CD4-positive, alpha-beta T cell treated with Interleukin-6 for 4 hours (primary cell): Measurements from ENCODE around the gene GPNMB.

Experiments used
- DNase-seq: peaks from one replicate; pipeline ENCODE4 v3.0.0-alpha.2; 2020; ENCODE audit warnings: mixed read lengths

GPNMB gene

DNA sequence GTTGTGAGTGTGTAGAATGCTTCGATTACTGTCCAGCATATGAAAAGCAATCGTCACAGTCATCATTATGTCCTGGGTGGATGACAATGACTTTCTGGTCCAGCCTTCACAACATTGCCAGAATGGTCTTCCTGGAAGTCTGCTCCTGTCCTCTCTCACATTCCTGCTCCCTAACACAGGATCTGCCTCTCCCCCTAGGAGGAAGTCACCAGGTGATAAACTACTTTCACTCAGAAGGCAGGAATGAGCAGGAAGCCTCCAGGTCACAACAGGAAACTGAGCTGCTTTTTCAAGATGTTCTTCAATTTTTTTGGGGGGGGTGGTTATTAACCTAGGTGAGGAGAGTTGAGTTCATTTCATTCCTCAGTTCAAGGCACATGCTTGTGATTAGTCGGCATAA is 13.6 kb upstream of the GPNMB start:
- DNase-seq: no peak

GRCh38 chr7:23234569-23235296 is 11.8 kb upstream of the GPNMB start:
- no peak for DNase-seq

- DNase-seq: no peak
Observed at GRCh38 chr7:23235813-23236221, 10.8 kb upstream of the GPNMB start.

- no peak for DNase-seq
Observed at GRCh38 chr7:23237000-23237399, 9.6 kb upstream of the GPNMB start.

GRCh38 chr7:23238983-23239652 is 7.5 kb upstream of the GPNMB start:
- no peak for DNase-seq

DNA sequence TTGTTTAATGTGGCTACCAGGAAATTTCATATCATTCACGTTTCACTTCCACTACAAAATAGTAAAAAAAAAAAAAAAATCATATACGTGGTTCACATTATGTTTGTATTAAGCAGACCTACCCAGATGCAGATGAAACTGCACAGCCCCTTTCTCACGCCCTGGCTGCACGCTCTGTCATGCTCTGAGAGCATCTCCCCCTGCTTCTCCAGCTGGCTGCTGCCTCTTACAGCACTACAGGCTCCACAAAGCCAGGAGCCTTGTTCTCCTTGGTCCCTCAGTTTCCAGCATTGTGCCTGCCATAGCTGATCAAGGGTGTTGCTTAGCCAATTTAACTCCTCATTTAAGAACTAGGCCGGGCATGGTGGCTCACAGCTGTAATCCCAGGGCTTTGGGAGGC is 6.9 kb upstream of the GPNMB start:
- DNase-seq: no peak

DNA sequence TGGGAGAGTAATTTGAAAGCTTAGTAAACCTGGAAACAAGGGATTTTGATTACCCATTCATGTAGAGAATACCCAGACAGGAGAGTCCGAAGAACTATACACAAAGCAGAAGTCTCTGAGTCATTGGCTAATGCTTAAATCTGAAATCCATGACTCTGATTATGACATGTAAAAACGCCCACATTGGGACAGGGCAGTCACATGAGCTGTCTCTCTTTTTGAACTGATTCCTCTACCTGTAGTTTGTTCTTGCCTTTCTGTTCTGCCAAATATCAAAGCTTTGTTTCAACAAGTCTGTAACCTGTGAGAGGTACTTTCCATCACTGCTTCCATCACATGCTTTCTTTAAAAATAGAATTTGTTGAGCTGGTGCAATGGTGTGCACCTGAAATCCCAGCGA is 4.3 kb upstream of the GPNMB start:
- DNase-seq: no peak

DNA sequence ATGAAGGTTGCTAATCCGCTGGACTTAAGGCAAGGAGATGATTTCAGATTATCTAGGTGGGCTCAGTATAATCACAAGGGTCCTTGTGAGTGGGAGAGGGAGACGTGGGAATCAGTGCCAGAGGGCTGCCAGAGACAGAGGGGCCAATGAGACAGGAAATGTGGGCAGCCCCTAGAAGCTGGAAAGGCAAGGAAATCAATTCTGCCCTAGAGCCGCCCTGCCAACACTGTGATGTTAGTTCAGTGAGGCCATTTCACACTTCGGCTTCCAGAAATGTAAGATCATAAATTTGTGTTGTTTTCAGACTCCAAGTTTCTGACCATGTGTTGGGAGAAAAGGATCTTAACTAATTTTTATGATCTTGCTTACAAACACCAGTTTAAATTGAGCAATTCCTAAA is 3.6 kb upstream of the GPNMB start:
- DNase-seq: no peak

DNA sequence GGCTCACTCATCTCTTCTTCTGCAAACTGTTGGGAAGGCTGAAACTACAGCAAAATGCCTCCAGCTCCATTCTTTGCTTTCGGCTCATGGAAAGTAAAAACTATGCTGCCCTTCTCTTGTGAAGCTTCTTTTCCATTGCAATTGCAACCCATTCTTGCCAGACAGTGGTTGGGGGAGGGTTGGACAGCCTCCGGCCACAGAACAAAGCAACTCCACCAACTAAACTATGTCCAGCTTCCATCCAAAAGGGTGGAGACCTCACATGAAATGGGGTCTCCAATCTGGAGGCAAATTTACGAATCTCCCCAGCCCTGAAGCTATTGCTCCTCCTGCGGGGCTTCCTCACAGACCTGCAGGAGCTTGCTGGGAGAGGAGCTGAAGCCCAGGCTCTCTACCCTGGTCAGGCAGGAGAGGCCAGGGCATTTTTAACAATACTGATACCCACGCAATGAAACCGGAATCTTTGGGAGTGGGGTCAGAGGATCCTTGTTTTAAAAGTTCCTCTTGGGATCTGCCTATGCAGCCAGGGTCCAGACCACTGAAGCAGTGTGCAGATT is 549 bp downstream of the GPNMB start:
- no peak for DNase-seq

DNA sequence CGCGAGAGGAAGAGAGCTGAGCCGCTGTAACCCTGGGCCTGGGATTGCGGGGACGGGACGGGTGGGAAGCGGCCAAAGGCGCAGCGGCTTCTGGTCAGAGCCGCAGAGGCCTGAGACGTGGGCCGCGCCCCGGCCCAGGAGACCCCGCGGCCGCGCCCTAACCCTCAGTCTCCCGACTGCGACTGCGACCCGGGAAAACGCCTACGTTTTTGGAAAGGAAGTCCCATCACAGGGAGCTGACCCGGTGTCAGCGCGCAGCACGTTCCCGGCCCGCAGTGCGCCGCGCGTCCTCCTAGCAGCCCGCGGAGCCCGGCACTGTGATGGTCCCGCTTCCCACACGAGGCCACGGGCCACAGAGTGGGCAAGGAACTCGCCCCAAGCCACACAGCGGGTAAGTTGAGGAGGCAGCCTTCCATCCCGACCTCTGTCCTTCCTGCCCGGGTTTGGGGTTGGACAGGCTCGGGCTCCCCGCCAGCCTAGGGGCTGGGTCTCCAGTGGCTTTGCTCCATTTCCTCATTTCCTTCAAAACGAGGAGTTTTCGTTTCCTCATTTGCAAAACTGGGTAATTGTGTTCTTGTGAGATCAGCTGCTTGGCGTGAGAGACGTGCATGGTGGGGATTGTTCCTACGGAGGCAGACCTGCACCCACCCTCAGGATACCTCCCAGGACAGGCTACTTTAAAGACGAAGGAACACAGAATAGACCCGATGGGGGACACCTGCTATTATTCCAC is 1.2 kb downstream of the GPNMB start:
- DNase-seq: no peak

- no peak for DNase-seq
Observed at GRCh38 chr7:23249486-23249885, 2.9 kb downstream of the GPNMB start.

DNA sequence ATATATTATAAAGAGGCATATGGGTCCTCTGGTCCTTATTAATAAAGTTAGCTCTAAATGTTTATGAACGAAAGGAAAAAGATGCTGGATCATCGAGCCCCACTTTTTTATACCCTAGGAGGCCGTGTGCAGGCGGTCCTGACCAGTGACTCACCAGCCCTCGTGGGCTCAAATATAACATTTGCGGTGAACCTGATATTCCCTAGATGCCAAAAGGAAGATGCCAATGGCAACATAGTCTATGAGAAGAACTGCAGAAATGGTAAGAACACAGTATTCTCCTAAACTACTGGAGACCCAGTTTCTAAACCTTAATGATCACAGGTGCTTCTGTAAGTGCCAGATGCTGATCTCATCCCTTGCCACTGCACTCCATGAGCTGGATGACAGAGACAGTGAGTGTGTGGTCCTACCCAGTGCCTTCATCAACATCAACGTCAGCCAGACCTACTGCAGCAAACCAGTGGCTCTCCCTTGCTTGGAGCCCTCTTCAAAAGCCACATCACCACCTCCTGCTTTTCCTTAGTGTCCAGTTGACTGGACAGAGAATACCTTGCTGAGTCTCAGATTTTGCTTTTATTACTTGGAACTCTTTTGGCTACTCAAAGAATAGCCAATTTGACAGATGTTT is 7.6 kb downstream of the GPNMB start:
- no peak for DNase-seq

DNA sequence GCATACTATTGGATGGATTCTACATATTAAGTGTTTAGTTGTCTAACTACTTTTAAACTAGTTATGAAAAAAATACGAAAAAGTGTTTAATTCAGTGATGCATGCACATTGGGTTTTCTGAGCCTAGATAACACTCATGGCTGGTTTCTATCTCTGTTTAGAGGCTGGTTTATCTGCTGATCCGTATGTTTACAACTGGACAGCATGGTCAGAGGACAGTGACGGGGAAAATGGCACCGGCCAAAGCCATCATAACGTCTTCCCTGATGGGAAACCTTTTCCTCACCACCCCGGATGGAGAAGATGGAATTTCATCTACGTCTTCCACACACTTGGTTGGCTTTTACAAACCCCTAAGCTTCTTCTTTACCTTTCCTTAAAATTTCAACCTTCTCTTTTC is 10.2 kb downstream of the GPNMB start:
- DNase-seq: no peak

- no peak for DNase-seq
Observed at GRCh38 chr7:23260371-23260770, 13.8 kb downstream of the GPNMB start.

DNA sequence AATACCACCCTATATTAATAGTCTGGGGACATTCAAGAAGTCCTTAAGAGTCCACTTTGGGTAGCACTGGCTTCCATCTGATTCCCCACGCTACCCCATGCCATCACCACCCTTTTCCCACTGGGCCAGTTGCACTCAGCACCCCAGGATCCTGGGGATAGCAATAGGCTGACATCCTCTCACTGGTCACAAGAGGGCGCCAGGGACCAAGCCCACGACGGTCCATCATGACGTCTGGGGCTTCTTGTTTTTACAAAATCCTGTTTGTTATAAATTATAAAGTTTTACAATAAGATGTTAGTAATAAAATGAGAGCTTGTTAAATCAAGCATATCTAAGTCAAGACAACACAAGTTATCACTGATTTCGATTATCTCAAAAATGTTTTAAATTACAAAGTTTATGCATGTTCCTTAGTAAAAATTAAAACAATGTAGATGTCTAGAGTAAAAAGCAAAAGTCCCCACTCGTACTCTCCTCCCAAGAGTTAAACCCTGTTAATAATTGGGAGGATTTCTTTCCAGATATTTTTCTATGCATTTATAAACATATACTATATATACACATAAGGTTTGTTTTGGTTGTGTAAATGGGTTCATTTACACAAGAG is 15.4 kb downstream of the GPNMB start:
- peak; percentile 68 for DNase-seq

- no peak for DNase-seq
Observed at GRCh38 chr7:23264916-23265458, 18.4 kb downstream of the GPNMB start.

DNA sequence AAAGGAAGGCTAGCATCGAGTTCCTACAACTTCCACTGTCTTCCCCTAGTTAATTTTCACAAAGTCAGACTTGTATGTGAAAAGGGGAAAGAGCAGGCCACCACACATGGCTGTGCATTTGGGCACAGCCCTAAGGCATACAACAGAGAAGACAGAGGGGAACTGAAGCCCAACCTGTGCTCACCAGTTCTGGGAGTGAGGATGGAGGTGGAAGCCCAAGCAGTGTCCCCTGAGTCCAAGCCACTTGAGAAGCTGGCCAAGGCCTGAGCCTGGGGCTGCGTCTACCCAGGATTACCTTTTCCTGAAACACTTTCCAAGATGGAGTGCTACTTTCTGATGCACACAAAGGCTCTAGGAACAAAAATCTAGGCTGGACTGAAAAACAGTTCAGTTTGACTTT is 20.3 kb downstream of the GPNMB start:
- DNase-seq: no peak

GRCh38 chr7:23267357-23267756 is 20.8 kb downstream of the GPNMB start:
- DNase-seq: no peak

DNA sequence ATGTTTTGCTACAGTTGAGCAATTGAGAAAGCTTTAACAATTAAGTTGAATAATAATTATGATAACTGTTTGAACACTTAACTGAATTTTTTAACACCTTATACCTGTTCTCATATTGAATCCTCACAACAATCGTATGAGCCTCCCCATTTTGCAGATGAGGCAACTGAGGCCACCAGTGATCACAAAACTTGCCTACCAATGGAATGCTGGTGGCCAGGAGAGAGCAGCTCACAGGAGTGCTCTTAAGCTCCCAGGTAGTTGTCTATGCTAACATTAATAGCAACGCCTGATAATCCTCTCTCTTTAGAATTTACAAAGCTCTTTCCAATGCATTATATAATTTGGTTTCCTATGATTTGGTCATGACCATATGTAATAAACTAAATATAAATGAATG is 21.6 kb downstream of the GPNMB start:
- no peak for DNase-seq

- DNase-seq: no peak
Observed at GRCh38 chr7:23268746-23269145, 22.2 kb downstream of the GPNMB start.

GRCh38 chr7:23272275-23272674 is 25.7 kb downstream of the GPNMB start:
- DNase-seq: no peak

DNA sequence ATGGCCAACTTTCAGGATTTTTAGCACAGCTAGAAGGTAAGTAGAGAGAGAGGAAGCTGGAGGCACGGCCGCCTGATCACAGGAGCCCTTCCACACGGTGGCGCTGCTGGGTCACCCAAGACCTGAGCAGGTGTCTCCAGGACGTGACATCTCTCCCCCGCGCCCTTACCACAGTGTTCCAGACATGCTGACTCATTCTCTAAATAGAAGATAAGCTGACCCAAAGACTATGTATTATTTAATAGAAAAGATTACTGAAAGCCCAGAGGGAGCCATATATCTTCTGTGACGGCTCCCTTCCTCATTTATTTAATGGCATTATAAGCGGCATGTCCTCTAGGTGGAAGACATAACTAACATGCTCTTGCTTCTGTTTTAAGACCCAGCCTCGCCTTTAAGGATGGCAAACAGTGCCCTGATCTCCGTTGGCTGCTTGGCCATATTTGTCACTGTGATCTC is 26.6 kb downstream of the GPNMB start:
- peak; percentile 95 for DNase-seq
